H1 (cell line): ENCODE results near the gene CUX1.

Source experiments
- CEBPB ChIP-seq: IDR thresholded peaks from 2 replicates; pipeline ENCODE4 v1.6.1; 2012; ENCODE audit warnings: low read depth, low read length
- FOSL1 ChIP-seq: IDR thresholded peaks from 2 replicates; pipeline ENCODE4 v1.6.1; 2011; ENCODE audit warnings: mild to moderate bottlenecking, low read depth, low read length, moderate library complexity; ENCODE audit not compliant: insufficient read depth
- KDM4A ChIP-seq: IDR thresholded peaks from one replicate; pipeline ENCODE4 v1.7.1; 2012; ENCODE audit warnings: low read depth, mild to moderate bottlenecking, moderate library complexity, low read length, inconsistent platforms; ENCODE audit not compliant: severe bottlenecking
- POLR2AphosphoS5 ChIP-seq: IDR thresholded peaks from 2 replicates; pipeline ENCODE4 v1.6.1; 2011; ENCODE audit warnings: low read depth, low read length
- RXRA ChIP-seq: IDR thresholded peaks from 2 replicates; pipeline ENCODE4 v1.6.1; 2011; ENCODE audit warnings: low read depth, mild to moderate bottlenecking, low read length, moderate library complexity; ENCODE audit not compliant: insufficient read depth
- TAF1 ChIP-seq: IDR thresholded peaks from 2 replicates; pipeline ENCODE4 v1.6.1; 2011; ENCODE audit warnings: mild to moderate bottlenecking, low read depth, low read length
- TF ChIP-seq, protein P1 (sequence below), 3 experiments: IDR thresholded peaks; 1 replicate in 2 of 3; 2 replicates in 1 of 3; pipeline versions ENCODE4 v1.5.1 to v1.6.1; 2011; ENCODE audit warnings: low read length in 3 of 3, mild to moderate bottlenecking in 3 of 3, inconsistent platforms in 2 of 3, low read depth in 1 of 3, moderate library complexity in 1 of 3; ENCODE audit not compliant: insufficient read depth in 1 of 3; ENCODE audit errors: control extremely low read depth in 1 of 3
- TF ChIP-seq, protein P2 (sequence below): IDR thresholded peaks from 2 replicates; pipeline ENCODE4 v1.6.1; 2012; ENCODE audit warnings: low read length, inconsistent platforms

GRCh38 chr7:101985903-101986734 lies 168.7 kb downstream of the CUX1 start:
- TF ChIP-seq RXRA (no peak), TAF1 (no peak), POLR2AphosphoS5 (no peak), CEBPB (no peak), KDM4A (no peak), FOSL1 (no peak)
- TF ChIP-seq, protein P1, sequence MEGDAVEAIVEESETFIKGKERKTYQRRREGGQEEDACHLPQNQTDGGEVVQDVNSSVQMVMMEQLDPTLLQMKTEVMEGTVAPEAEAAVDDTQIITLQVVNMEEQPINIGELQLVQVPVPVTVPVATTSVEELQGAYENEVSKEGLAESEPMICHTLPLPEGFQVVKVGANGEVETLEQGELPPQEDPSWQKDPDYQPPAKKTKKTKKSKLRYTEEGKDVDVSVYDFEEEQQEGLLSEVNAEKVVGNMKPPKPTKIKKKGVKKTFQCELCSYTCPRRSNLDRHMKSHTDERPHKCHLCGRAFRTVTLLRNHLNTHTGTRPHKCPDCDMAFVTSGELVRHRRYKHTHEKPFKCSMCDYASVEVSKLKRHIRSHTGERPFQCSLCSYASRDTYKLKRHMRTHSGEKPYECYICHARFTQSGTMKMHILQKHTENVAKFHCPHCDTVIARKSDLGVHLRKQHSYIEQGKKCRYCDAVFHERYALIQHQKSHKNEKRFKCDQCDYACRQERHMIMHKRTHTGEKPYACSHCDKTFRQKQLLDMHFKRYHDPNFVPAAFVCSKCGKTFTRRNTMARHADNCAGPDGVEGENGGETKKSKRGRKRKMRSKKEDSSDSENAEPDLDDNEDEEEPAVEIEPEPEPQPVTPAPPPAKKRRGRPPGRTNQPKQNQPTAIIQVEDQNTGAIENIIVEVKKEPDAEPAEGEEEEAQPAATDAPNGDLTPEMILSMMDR (IDR thresholded peaks at IDR 0.05; ENCODE audit: control extremely low read depth in 1 of 3, insufficient read depth in 1 of 3, low read depth in 1 of 3, low read length in 3 of 3) = no peak
- TF ChIP-seq, protein P2, sequence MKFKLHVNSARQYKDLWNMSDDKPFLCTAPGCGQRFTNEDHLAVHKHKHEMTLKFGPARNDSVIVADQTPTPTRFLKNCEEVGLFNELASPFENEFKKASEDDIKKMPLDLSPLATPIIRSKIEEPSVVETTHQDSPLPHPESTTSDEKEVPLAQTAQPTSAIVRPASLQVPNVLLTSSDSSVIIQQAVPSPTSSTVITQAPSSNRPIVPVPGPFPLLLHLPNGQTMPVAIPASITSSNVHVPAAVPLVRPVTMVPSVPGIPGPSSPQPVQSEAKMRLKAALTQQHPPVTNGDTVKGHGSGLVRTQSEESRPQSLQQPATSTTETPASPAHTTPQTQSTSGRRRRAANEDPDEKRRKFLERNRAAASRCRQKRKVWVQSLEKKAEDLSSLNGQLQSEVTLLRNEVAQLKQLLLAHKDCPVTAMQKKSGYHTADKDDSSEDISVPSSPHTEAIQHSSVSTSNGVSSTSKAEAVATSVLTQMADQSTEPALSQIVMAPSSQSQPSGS = no peak
